ENCODE data around the gene ZC3HAV1.
"Not testable (repeated sequence)": the region's sequence is repeated elsewhere in the genome, so short reads cannot be mapped to it uniquely, and the experiment has no call there.

The ZC3HAV1 gene

GRCh38 chr7:139106227-139106626 lies 3.3 kb downstream of the ZC3HAV1 start:
- no CpG with 5 or more reads among the region's 7 CpGs for WGBS (ENCODE audit: extremely low coverage, insufficient coverage, low lambda C conversion rate)
- not testable (repeated sequence) for H2BK15ac ChIP-seq (replicated peaks; ENCODE audit: low read depth); H3K36me3 ChIP-seq (ENCODE audit: control insufficient read depth, insufficient read depth, low read length); H3K23ac ChIP-seq (ENCODE audit: low read length); H3K27me3 ChIP-seq (ENCODE audit: insufficient read depth, low read length, poor library complexity); H4K8ac ChIP-seq (ENCODE audit: low read depth, low read length); H3K27ac ChIP-seq (ENCODE audit: low read depth, low read length); H3K4me2 ChIP-seq (ENCODE audit: low read length); H3K79me1 ChIP-seq (ENCODE audit: low read length); H2BK5ac ChIP-seq (ENCODE audit: low read length); H2BK120ac ChIP-seq (ENCODE audit: low read depth, low read length); H2AK5ac ChIP-seq (ENCODE audit: low read length); H3K4me3 ChIP-seq (ENCODE audit: low read length); DNase-seq; H3K4ac ChIP-seq (ENCODE audit: low read depth, low read length); H3K4me1 ChIP-seq (ENCODE audit: control insufficient read depth, low read depth, low read length); H4K5ac ChIP-seq (ENCODE audit: low read length)
- Histone ChIP-seq H3K56ac (ENCODE audit: low read length) (peak overlapping the region; percentile 45), H3K79me2 (ENCODE audit: control insufficient read depth, insufficient read depth, low read length) (peaks cover 46% of the 10 kb centered on the region), H3K18ac (ENCODE audit: low read length) (peak overlapping the region; percentile 70), H3K9ac (ENCODE audit: low read length) (peak overlapping the region; percentile 40)

DNA sequence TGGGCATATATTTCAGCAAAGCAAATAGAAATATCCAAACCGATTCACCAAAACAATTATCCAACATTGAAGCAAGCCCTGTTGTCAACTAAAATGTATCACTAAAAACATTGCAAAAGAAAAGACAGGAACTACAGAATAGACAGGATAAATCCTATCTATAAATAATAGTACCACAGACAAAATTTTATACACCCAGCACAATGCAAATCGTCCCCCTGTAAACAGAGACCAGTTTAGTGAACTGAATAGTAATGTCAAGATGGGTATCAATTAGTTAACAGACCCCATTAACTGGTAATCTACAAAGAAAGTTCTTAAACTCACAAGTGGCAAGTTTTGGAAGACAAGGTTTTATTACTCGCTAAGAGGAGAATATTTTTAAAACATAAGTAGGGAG lies 4.0 kb downstream of the ZC3HAV1 start:
- Histone ChIP-seq H3K36me3 (ENCODE audit: control insufficient read depth, insufficient read depth, low read length) (no peaks in the 10 kb centered on the region), H3K23ac (ENCODE audit: low read length) (no peak overlapping the region), H3K9ac (ENCODE audit: low read length) (no peak overlapping the region), H3K79me1 (ENCODE audit: low read length) (peaks cover 4% of the 10 kb centered on the region), H3K4me1 (ENCODE audit: control insufficient read depth, low read depth, low read length) (peaks cover 3% of the 10 kb centered on the region), H3K56ac (ENCODE audit: low read length) (no peak overlapping the region), H3K4me3 (ENCODE audit: low read length) (no peak overlapping the region), H3K4me2 (ENCODE audit: low read length) (no peak overlapping the region), H3K27ac (ENCODE audit: low read depth, low read length) (no peak overlapping the region), H2AK5ac (ENCODE audit: low read length) (no peak overlapping the region), H4K5ac (ENCODE audit: low read length) (no peak overlapping the region), H4K8ac (ENCODE audit: low read depth, low read length) (no peak overlapping the region), H3K27me3 (ENCODE audit: insufficient read depth, low read length, poor library complexity) (no peaks in the 10 kb centered on the region), H3K4ac (ENCODE audit: low read depth, low read length) (no peak overlapping the region), H2BK15ac (replicated peaks; ENCODE audit: low read depth) (no peak overlapping the region), H3K18ac (ENCODE audit: low read length) (no peak overlapping the region), H2BK120ac (ENCODE audit: low read depth, low read length) (no peak overlapping the region), H2BK5ac (ENCODE audit: low read length) (no peak overlapping the region), H3K79me2 (ENCODE audit: control insufficient read depth, insufficient read depth, low read length) (peaks cover 47% of the 10 kb centered on the region)
- no peak for DNase-seq
- no CpG with 5 or more reads among the region's 3 CpGs for WGBS (ENCODE audit: extremely low coverage, insufficient coverage, low lambda C conversion rate)

DNA sequence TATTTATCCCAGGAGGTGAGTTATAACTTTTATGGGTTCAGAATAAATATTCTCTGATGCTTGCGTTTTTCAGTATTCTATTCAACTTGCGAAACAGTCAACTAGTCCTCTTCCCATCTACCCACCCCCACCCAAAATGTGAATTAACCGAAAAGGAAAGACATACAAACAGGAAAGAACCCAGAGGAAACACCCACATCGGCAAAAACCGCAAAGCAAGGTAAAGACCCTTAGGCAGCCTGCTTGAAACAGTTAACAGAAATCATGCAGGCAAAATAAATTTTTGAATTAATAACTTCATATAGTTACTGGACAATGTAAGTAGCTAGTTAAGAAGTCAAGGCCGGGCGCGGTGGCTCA lies 5.4 kb downstream of the ZC3HAV1 start:
- Histone ChIP-seq H3K27ac (ENCODE audit: low read depth, low read length) (no peak overlapping the region), H3K36me3 (ENCODE audit: control insufficient read depth, insufficient read depth, low read length) (no peaks in the 10 kb centered on the region), H4K5ac (ENCODE audit: low read length) (no peak overlapping the region), H2BK5ac (ENCODE audit: low read length) (no peak overlapping the region), H3K4ac (ENCODE audit: low read depth, low read length) (no peak overlapping the region), H3K23ac (ENCODE audit: low read length) (no peak overlapping the region), H3K4me1 (ENCODE audit: control insufficient read depth, low read depth, low read length) (no peaks in the 10 kb centered on the region), H3K18ac (ENCODE audit: low read length) (peak overlapping the region; percentile 60), H3K79me1 (ENCODE audit: low read length) (peaks cover 4% of the 10 kb centered on the region), H3K27me3 (ENCODE audit: insufficient read depth, low read length, poor library complexity) (no peaks in the 10 kb centered on the region), H2BK120ac (ENCODE audit: low read depth, low read length) (no peak overlapping the region), H2AK5ac (ENCODE audit: low read length) (no peak overlapping the region), H3K4me2 (ENCODE audit: low read length) (no peak overlapping the region), H3K9ac (ENCODE audit: low read length) (no peak overlapping the region), H2BK15ac (replicated peaks; ENCODE audit: low read depth) (no peak overlapping the region), H3K79me2 (ENCODE audit: control insufficient read depth, insufficient read depth, low read length) (peaks cover 51% of the 10 kb centered on the region), H3K56ac (ENCODE audit: low read length) (no peak overlapping the region), H3K4me3 (ENCODE audit: low read length) (no peak overlapping the region), H4K8ac (ENCODE audit: low read depth, low read length) (no peak overlapping the region)
- no peak for DNase-seq
- WGBS (ENCODE audit: extremely low coverage, insufficient coverage, low lambda C conversion rate): no CpG with 5 or more reads among the region's 8 CpGs

- Histone ChIP-seq H2BK120ac (ENCODE audit: low read depth, low read length) (no peak overlapping the region), H3K4me3 (ENCODE audit: low read length) (no peak overlapping the region)
These were observed 6.3 kb downstream of the ZC3HAV1 start for GRCh38 chr7:139103057-139103815.

GRCh38 chr7:139101637-139102158 lies 7.8 kb downstream of the ZC3HAV1 start:
- peaks cover 35% of the 10 kb centered on the region for H3K79me2 ChIP-seq (ENCODE audit: control insufficient read depth, insufficient read depth, low read length)
- H3K4me3 ChIP-seq (ENCODE audit: low read length); H4K5ac ChIP-seq (ENCODE audit: low read length); H2BK5ac ChIP-seq (ENCODE audit: low read length); H3K4me2 ChIP-seq (ENCODE audit: low read length); DNase-seq; H2AK5ac ChIP-seq (ENCODE audit: low read length); H3K27me3 ChIP-seq (ENCODE audit: insufficient read depth, low read length, poor library complexity); H3K36me3 ChIP-seq (ENCODE audit: control insufficient read depth, insufficient read depth, low read length); H3K18ac ChIP-seq (ENCODE audit: low read length); H4K8ac ChIP-seq (ENCODE audit: low read depth, low read length); H3K4ac ChIP-seq (ENCODE audit: low read depth, low read length); H2BK15ac ChIP-seq (replicated peaks; ENCODE audit: low read depth); H3K9ac ChIP-seq (ENCODE audit: low read length); H3K56ac ChIP-seq (ENCODE audit: low read length); H3K79me1 ChIP-seq (ENCODE audit: low read length); H3K4me1 ChIP-seq (ENCODE audit: control insufficient read depth, low read depth, low read length); H3K27ac ChIP-seq (ENCODE audit: low read depth, low read length); H2BK120ac ChIP-seq (ENCODE audit: low read depth, low read length); H3K23ac ChIP-seq (ENCODE audit: low read length): not testable (repeated sequence)
- no CpG with 5 or more reads among the region's 4 CpGs for WGBS (ENCODE audit: extremely low coverage, insufficient coverage, low lambda C conversion rate)

More at GRCh38 chr7:139103057-139103815, 6.3 kb downstream of the ZC3HAV1 start:
- DNase-seq: no peak
- H3K79me2 ChIP-seq (ENCODE audit: control insufficient read depth, insufficient read depth, low read length): peaks cover 46% of the 10 kb centered on the region
- no peak overlapping the region for H3K56ac ChIP-seq (ENCODE audit: low read length)
- no CpG with 5 or more reads among the region's 5 CpGs for WGBS (ENCODE audit: extremely low coverage, insufficient coverage, low lambda C conversion rate)
- H4K5ac ChIP-seq (ENCODE audit: low read length): no peak overlapping the region
- no peaks in the 10 kb centered on the region for H3K36me3 ChIP-seq (ENCODE audit: control insufficient read depth, insufficient read depth, low read length)
- no peak overlapping the region for H3K18ac ChIP-seq (ENCODE audit: low read length)
- no peak overlapping the region for H4K8ac ChIP-seq (ENCODE audit: low read depth, low read length)
- H3K4me2 ChIP-seq (ENCODE audit: low read length): no peak overlapping the region
- no peak overlapping the region for H2AK5ac ChIP-seq (ENCODE audit: low read length)
- H2BK15ac ChIP-seq (replicated peaks; ENCODE audit: low read depth): no peak overlapping the region
- no peak overlapping the region for H3K4ac ChIP-seq (ENCODE audit: low read depth, low read length)
- no peaks in the 10 kb centered on the region for H3K27me3 ChIP-seq (ENCODE audit: insufficient read depth, low read length, poor library complexity)
- no peak overlapping the region for H3K23ac ChIP-seq (ENCODE audit: low read length)
- no peak overlapping the region for H3K9ac ChIP-seq (ENCODE audit: low read length)
- no peak overlapping the region for H2BK5ac ChIP-seq (ENCODE audit: low read length)
- H3K4me1 ChIP-seq (ENCODE audit: control insufficient read depth, low read depth, low read length): no peaks in the 10 kb centered on the region
- H3K27ac ChIP-seq (ENCODE audit: low read depth, low read length): no peak overlapping the region
- H3K79me1 ChIP-seq (ENCODE audit: low read length): peaks cover 4% of the 10 kb centered on the region
